ENCODE results near the gene FN3K.

DNA sequence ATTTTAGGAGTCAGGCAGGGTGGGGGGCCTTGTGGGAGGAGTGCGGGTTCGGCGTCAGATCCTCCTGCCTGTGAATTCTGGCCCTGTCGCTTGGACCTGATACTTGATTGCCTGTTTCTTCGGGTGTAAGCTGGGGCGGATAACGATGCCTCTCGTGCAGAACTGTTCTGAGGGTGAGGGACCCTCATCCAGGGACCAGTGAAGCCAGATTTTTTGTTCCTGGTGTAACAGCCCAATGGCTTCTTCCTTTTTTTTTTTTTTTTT, 17.7 kb downstream of the FN3K start:
- no peak for TF ChIP-seq ZNF621 (tag by site-specific recombination; IDR thresholded peaks at IDR 0.05)
- TF ChIP-seq ZNF792 (tag by site-specific recombination; IDR thresholded peaks at IDR 0.05), result no peak
- TF ChIP-seq ZBTB7A (tag by site-specific recombination; IDR thresholded peaks at IDR 0.05; ENCODE audit: low read depth), result no peak
- TF ChIP-seq, protein P1, sequence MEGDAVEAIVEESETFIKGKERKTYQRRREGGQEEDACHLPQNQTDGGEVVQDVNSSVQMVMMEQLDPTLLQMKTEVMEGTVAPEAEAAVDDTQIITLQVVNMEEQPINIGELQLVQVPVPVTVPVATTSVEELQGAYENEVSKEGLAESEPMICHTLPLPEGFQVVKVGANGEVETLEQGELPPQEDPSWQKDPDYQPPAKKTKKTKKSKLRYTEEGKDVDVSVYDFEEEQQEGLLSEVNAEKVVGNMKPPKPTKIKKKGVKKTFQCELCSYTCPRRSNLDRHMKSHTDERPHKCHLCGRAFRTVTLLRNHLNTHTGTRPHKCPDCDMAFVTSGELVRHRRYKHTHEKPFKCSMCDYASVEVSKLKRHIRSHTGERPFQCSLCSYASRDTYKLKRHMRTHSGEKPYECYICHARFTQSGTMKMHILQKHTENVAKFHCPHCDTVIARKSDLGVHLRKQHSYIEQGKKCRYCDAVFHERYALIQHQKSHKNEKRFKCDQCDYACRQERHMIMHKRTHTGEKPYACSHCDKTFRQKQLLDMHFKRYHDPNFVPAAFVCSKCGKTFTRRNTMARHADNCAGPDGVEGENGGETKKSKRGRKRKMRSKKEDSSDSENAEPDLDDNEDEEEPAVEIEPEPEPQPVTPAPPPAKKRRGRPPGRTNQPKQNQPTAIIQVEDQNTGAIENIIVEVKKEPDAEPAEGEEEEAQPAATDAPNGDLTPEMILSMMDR (tag by site-specific recombination; IDR thresholded peaks at IDR 0.05), result no peak
- TF ChIP-seq ZNF391 (tag by site-specific recombination; IDR thresholded peaks at IDR 0.05; ENCODE audit: borderline replicate concordance, low read depth), result no peak
- TF ChIP-seq ZNF24 (tag by site-specific recombination; IDR thresholded peaks at IDR 0.05), result no peak
- no peak for TF ChIP-seq ZNF561 (tag by site-specific recombination; IDR thresholded peaks at IDR 0.05; ENCODE audit: borderline replicate concordance)
- TF ChIP-seq ZNF791 (tag by site-specific recombination; IDR thresholded peaks at IDR 0.05), result no peak
- TF ChIP-seq ZNF76 (tag by site-specific recombination; IDR thresholded peaks at IDR 0.05; ENCODE audit: borderline replicate concordance, low read depth), result no peak
- no peak for TF ChIP-seq ZNF785 (tag by site-specific recombination; IDR thresholded peaks at IDR 0.05)
- TF ChIP-seq ZNF10 (tag by site-specific recombination; IDR thresholded peaks at IDR 0.05), result no peak

All from HEK293 (cell line).